ENCODE results near the gene CDC6.

CDC6 gene

DNA sequence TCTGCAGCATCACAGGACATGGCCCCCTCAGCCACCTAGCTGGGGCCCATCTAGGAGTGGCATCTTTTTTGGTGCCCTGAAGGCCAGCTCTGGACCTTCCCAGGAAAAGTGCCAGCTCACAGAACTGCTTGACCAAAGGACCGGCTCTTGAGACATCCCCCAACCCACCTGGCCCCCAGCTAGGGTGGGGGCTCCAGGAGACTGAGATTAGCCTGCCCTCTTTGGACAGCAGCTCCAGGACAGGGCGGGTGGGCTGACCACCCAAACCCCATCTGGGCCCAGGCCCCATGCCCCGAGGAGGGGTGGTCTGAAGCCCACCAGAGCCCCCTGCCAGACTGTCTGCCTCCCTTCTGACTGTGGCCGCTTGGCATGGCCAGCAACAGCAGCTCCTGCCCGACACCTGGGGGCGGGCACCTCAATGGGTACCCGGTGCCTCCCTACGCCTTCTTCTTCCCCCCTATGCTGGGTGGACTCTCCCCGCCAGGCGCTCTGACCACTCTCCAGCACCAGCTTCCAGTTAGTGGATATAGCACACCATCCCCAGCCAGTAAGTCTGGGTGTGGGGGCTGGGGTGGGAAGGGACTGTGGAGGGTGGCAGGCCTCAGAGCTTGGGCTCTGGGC lies 43.3 kb downstream of the CDC6 start:
- no peaks in the 10 kb centered on the region for H3K36me3 ChIP-seq (ENCODE audit: control insufficient read depth, insufficient read depth, low read length)
- H3K9me3 ChIP-seq (ENCODE audit: control insufficient read depth, low read length) = no peaks in the 10 kb centered on the region
- peak overlapping the region; percentile 19 for H3K9ac ChIP-seq (ENCODE audit: low read length)
- no peak overlapping the region for H3K4me3 ChIP-seq (ENCODE audit: low read length)
- H3K27me3 ChIP-seq (ENCODE audit: control insufficient read depth, insufficient read depth, low read length) = no peaks in the 10 kb centered on the region
- H3K4me1 ChIP-seq (ENCODE audit: control insufficient read depth, insufficient read depth, low read length) = peaks cover 79% of the 10 kb centered on the region

DNA sequence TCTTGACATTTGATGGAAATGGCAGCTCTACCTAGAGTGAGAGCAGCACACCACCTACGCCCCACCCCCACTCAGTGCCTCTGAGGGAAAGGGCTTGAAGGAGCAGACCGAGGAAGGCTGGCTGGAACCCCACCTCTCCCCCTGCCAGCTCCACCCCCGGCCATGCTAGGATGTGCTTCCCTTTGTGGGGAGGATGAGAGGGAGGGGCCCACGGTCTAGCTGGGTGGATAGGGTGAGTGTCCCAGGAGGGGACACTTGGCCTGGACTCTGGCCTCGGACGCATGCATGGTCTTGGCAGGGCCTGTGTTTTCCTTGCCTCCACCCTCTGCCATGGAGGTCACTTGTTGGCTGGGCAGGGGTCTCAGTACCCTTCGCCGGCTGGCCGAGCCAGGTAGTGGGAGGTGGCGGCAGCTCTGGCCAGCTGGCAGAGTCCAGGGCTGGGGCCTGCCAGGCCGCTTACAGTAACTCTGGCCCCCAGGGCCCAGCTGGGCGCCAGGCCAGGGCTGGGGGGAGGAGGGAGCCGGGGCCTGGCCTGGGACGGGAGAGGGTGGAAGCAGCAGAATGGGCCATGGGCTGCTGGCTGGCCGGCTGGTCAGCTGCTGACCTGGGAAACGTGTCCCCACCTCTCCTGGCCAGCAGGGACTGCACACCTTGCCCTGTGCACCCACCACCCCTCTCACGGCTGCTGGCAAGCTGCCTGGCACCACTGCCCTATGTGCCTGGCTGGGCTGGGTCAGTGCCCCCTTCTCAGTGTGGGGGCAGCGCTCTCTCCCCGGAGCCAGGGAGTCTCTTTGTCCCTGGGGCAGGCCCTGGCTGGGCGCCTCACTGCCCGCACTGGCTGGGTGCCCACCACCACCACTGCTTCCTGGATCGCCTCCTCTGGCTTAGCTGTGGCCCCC lies 44.3 kb downstream of the CDC6 start:
- Histone ChIP-seq H3K4me3 (ENCODE audit: low read length) (no peak overlapping the region), H3K9ac (ENCODE audit: low read length) (peak overlapping the region; percentile 54), H3K4me1 (ENCODE audit: control insufficient read depth, insufficient read depth, low read length) (peaks cover 70% of the 10 kb centered on the region), H3K9me3 (ENCODE audit: control insufficient read depth, low read length) (no peaks in the 10 kb centered on the region), H3K27me3 (ENCODE audit: control insufficient read depth, insufficient read depth, low read length) (no peaks in the 10 kb centered on the region), H3K36me3 (ENCODE audit: control insufficient read depth, insufficient read depth, low read length) (no peaks in the 10 kb centered on the region)

DNA sequence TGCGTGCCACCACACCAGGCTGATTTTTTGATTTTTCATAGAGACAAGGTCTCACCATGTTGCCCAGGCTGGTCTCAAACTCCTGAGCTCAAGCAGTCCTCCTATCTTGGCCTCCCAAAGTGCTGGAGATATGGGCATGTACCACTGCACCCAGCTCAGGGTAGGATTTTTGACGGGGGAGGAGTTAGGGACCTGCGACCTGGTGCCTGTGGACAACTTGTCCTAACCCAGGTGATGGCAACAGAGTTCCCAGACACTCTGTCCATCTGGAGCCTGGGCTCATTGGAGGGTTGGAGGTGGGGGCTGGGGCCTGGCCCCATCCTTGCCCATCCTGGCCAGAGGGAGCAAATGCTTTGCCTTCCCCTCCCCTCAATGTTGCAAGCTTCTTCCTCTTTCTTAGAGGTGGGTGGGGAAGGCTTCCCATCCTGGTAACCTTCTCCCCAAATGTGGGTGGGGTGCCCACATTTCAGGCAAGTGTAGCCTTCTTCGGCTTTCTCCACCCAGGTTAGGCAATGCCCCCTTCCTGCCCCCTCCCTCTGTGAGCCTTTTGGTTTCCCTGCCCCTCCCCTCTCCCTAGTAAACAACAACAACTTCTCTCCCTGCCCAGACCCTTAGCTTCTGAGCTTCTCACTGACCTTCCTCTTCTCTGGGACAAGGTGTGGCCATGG lies 46.2 kb downstream of the CDC6 start:
- Histone ChIP-seq H3K36me3 (ENCODE audit: control insufficient read depth, insufficient read depth, low read length) (no peaks in the 10 kb centered on the region), H3K27me3 (ENCODE audit: control insufficient read depth, insufficient read depth, low read length) (no peaks in the 10 kb centered on the region), H3K9me3 (ENCODE audit: control insufficient read depth, low read length) (no peaks in the 10 kb centered on the region), H3K4me3 (ENCODE audit: low read length) (no peak overlapping the region), H3K4me1 (ENCODE audit: control insufficient read depth, insufficient read depth, low read length) (peaks cover 57% of the 10 kb centered on the region), H3K9ac (ENCODE audit: low read length) (peak overlapping the region; percentile 0)

DNA sequence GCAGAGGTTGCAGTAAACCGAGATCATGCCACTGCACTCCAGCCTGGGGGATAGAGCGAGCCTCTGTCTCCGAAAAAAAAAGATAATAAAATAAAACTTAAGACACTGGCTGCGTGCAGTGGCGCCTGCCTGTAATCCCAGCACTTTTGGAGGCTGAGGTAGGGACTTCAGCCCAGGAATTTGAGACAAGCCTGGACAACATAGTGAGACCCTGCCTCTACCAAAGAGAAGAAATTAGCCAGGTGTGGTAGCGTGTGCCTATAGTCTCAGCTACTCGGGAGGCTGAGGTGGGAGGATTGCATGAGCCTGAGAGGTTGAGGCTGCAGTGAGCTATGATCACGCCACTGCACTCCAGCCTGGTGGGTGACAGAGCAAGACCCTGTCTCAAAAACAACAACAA lies 47.9 kb downstream of the CDC6 start:
- H3K4me1 ChIP-seq (ENCODE audit: control insufficient read depth, insufficient read depth, low read length) = peaks cover 58% of the 10 kb centered on the region
- no peak overlapping the region for H3K4me3 ChIP-seq (ENCODE audit: low read length)
- H3K9me3 ChIP-seq (ENCODE audit: control insufficient read depth, low read length) = no peaks in the 10 kb centered on the region
- H3K36me3 ChIP-seq (ENCODE audit: control insufficient read depth, insufficient read depth, low read length) = no peaks in the 10 kb centered on the region
- no peaks in the 10 kb centered on the region for H3K27me3 ChIP-seq (ENCODE audit: control insufficient read depth, insufficient read depth, low read length)
- no peak overlapping the region for H3K9ac ChIP-seq (ENCODE audit: low read length)

DNA sequence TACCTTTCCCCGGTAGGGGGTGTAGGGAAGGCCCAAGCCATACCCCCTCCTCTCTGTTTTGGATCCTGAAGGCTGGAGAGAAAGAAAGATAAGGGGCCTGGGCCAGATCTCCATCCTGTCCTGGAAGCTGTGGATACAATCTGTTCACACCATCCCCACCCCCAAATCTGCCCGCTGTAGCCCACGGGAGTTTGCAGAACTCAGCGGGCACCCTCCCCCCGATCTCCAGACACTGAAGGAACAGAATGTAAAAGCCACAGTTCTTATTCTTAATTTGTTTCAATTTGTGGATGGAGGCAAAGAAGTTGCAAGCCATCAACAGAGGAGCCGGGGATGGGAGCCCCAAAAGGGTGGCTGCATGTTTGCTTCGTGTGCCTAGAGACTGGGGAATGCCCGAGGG lies 49.7 kb downstream of the CDC6 start:
- no peak overlapping the region for H3K4me3 ChIP-seq (ENCODE audit: low read length)
- H3K9ac ChIP-seq (ENCODE audit: low read length) = no peak overlapping the region
- H3K4me1 ChIP-seq (ENCODE audit: control insufficient read depth, insufficient read depth, low read length) = peaks cover 47% of the 10 kb centered on the region
- H3K36me3 ChIP-seq (ENCODE audit: control insufficient read depth, insufficient read depth, low read length) = no peaks in the 10 kb centered on the region
- no peaks in the 10 kb centered on the region for H3K27me3 ChIP-seq (ENCODE audit: control insufficient read depth, insufficient read depth, low read length)
- H3K9me3 ChIP-seq (ENCODE audit: control insufficient read depth, low read length) = no peaks in the 10 kb centered on the region

DNA sequence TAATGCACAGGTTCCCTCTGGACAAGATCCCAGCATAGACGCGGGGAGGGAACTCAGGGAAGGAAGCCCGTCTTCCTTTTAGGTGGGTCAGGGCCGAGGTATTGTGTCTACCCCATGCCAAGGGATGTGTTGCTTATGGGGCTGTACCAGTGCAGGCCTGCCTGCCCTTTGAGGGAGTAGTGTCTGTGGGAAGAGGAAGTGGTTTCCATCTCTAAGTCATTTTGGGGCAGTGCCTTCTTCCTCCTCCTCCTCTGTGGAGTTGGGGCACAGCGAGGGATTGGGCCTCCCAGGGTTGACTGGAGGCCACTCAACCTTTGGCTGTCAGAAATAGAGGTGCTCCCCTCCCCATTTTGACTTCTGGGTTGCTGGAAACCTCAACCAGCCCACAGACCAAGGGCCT lies 50.4 kb downstream of the CDC6 start:
- H3K4me1 ChIP-seq (ENCODE audit: control insufficient read depth, insufficient read depth, low read length) = peaks cover 46% of the 10 kb centered on the region

DNA sequence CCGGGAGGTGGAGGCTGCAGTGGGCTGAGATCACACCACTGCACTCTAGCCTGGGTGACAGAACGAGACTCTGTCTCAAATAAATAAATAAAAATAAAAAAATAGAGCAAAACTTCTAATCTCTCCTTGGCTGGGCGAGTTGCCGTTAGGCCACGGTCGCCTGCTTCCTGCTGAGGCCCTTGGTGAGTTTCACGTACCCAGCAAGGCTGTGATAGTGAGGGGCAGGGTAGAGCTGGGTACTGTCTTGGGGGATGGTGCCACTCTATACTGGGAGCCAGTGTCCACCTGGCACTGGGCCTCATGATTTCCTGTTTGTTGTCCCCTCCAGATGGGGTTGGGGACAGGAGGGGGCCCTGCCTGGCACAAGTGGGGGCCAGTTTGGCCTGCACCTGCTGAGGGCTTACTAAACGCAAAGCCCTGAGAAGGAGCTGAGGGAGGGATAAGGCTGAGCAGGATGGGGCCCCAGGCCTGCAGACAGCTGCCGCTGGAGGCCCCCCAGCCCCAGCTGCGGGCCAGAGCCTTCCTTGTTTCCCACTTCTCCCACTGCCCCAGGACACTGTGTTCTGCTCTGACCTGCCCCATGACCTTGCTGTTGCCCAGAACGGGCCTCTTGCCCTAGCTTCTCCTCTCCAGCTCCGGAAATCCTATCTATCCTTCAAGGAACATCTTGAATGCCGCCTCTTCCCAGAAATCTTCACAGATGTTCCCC lies 51.4 kb downstream of the CDC6 start:
- Histone ChIP-seq H3K4me3 (ENCODE audit: low read length) (no peak overlapping the region), H3K27me3 (ENCODE audit: control insufficient read depth, insufficient read depth, low read length) (no peaks in the 10 kb centered on the region), H3K36me3 (ENCODE audit: control insufficient read depth, insufficient read depth, low read length) (no peaks in the 10 kb centered on the region), H3K4me1 (ENCODE audit: control insufficient read depth, insufficient read depth, low read length) (peaks cover 46% of the 10 kb centered on the region), H3K9ac (ENCODE audit: low read length) (no peak overlapping the region), H3K9me3 (ENCODE audit: control insufficient read depth, low read length) (no peaks in the 10 kb centered on the region)

More for the DNA sequence above, 50.4 kb downstream of the CDC6 start:
- no peaks in the 10 kb centered on the region for H3K9me3 ChIP-seq (ENCODE audit: control insufficient read depth, low read length)
- no peak overlapping the region for H3K4me3 ChIP-seq (ENCODE audit: low read length)
- no peaks in the 10 kb centered on the region for H3K27me3 ChIP-seq (ENCODE audit: control insufficient read depth, insufficient read depth, low read length)
- H3K9ac ChIP-seq (ENCODE audit: low read length) = no peak overlapping the region
- no peaks in the 10 kb centered on the region for H3K36me3 ChIP-seq (ENCODE audit: control insufficient read depth, insufficient read depth, low read length)

DNA sequence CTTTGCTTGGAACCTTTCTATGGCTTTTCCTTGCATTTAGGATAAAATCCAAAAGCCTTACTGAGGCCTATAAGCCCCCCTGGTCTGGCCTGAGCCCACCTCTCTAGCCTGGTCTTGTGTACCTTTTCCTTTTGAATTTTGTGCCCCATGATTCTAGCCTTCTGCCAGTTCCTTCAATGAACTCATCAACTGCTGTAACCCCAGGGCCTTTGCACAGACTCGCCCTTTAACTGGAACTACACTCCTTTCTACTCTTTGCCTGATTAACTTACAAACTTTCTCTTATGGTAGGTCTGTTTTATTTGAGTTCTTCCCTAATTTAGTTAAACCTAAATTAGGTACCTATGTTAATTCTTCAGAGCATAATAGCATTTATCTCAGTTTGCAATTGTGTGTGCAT lies 52.6 kb downstream of the CDC6 start:
- H3K9me3 ChIP-seq (ENCODE audit: control insufficient read depth, low read length) = no peaks in the 10 kb centered on the region
- peak overlapping the region; percentile 5 for H3K4me3 ChIP-seq (ENCODE audit: low read length)
- H3K9ac ChIP-seq (ENCODE audit: low read length) = no peak overlapping the region
- H3K27me3 ChIP-seq (ENCODE audit: control insufficient read depth, insufficient read depth, low read length) = no peaks in the 10 kb centered on the region
- no peaks in the 10 kb centered on the region for H3K36me3 ChIP-seq (ENCODE audit: control insufficient read depth, insufficient read depth, low read length)
- H3K4me1 ChIP-seq (ENCODE audit: control insufficient read depth, insufficient read depth, low read length) = peaks cover 46% of the 10 kb centered on the region

DNA sequence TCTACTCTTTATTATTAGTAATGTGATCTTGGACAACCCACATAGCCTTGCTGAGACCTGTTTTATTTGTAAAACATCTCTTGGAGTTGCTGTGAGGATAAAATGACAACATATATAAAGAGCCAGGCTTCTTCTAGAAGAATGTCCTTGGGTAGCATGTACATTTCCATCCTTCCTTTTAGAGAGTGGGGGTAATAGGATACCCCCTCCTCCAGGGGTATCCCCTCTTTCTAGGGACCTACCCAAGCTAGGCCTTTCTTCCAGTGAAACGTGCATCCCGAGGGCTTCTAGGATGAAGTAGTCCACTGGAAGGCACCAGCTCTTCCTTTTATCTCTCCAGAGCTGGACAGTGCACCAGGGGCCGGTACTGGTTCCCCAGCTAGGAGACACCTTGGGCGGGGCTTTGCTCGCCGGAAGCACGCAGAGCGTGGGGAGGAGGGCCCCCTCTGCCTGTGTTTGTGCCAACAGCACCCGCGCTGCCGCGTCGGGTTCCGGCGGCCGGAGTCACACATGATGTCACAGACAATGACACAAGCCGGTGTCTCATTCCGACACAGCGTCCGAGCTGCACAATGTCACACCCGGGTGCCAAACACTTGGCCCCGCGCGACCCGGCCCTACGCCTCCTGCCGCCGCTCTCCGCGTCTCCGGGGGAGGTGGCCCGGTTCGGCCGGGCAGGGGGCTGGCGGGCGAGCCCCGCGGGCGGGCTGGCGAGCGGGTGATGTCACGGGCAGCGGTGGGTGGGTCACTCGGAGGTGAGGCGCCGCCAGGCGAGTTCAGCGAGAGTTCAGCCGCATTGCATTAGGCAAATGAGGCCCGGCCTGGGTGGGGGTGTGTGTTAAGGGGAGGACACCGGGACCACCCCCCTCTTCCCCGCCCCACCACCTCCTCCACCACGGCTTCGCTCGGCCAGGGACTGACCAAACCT lies 53.5 kb downstream of the CDC6 start:
- Histone ChIP-seq H3K4me3 (ENCODE audit: low read length) (peak overlapping the region; percentile 57), H3K9ac (ENCODE audit: low read length) (peak overlapping the region; percentile 93), H3K36me3 (ENCODE audit: control insufficient read depth, insufficient read depth, low read length) (no peaks in the 10 kb centered on the region), H3K9me3 (ENCODE audit: control insufficient read depth, low read length) (no peaks in the 10 kb centered on the region), H3K27me3 (ENCODE audit: control insufficient read depth, insufficient read depth, low read length) (no peaks in the 10 kb centered on the region), H3K4me1 (ENCODE audit: control insufficient read depth, insufficient read depth, low read length) (peaks cover 46% of the 10 kb centered on the region)

DNA sequence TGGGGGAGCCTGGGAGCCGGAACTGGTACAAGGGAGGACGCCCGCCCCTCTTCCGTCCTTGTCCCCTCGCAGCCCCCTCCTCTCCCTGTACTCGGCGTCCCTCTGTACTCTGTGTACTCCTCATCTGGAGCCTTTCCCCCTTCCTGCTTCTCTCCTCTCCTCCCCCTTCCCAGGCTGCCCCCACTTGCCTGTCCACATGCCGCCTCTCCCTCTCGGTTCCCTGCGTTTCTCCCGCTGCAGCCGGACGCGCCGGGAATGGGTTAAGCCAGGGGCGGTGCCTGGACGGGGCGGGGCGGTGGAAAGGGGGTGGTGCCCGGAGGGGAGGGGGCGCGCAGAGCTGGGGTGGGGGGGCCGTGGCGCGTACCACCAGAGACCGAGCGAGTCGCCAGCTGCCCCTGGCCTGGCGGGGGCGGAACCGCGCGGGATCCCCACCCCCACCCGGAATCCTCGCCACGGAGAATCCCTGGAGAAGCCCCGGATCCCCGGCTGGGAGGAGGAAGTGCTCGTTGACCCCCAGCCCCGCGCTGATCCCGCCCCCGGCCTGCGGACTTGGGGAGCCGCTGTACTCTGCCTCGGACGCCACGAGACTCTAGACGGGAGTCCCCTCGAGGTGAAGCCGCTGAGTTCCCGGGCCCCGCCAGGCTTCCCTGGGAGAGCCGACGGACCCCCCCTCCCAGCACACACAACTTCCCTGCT lies 54.3 kb downstream of the CDC6 start:
- no peaks in the 10 kb centered on the region for H3K27me3 ChIP-seq (ENCODE audit: control insufficient read depth, insufficient read depth, low read length)
- H3K4me1 ChIP-seq (ENCODE audit: control insufficient read depth, insufficient read depth, low read length) = peaks cover 54% of the 10 kb centered on the region
- no peaks in the 10 kb centered on the region for H3K36me3 ChIP-seq (ENCODE audit: control insufficient read depth, insufficient read depth, low read length)
- H3K9ac ChIP-seq (ENCODE audit: low read length) = peak overlapping the region; percentile 93
- H3K9me3 ChIP-seq (ENCODE audit: control insufficient read depth, low read length) = no peaks in the 10 kb centered on the region
- H3K4me3 ChIP-seq (ENCODE audit: low read length) = peak overlapping the region; percentile 71

Data from mucosa of stomach (tissue), 1 donor.